HG03135 (cell line): ENCODE results near the gene NDUFB5.

Experiments
- ATAC-seq: cut with Tn5 transposase; IDR thresholded peaks from one replicate; pipeline ENCODE4 v1.9.1; 2021; ENCODE audit warnings: mild to moderate bottlenecking, moderate library complexity; ENCODE audit not compliant: unreplicated experiment

NDUFB5 gene

GRCh38 chr3:179673523-179673922, 68.9 kb downstream of the NDUFB5 start:
- no peak for ATAC-seq

- no peak for ATAC-seq
Measured at GRCh38 chr3:179676081-179676480, 71.5 kb downstream of the NDUFB5 start.
